EL (cell line): ENCODE measurements around the gene MMD2.

ENCODE experiments used
- DNase-seq: peaks from one replicate; pipeline ENCODE4 v3.0.0-alpha.2; 2016

MMD2 gene

DNA sequence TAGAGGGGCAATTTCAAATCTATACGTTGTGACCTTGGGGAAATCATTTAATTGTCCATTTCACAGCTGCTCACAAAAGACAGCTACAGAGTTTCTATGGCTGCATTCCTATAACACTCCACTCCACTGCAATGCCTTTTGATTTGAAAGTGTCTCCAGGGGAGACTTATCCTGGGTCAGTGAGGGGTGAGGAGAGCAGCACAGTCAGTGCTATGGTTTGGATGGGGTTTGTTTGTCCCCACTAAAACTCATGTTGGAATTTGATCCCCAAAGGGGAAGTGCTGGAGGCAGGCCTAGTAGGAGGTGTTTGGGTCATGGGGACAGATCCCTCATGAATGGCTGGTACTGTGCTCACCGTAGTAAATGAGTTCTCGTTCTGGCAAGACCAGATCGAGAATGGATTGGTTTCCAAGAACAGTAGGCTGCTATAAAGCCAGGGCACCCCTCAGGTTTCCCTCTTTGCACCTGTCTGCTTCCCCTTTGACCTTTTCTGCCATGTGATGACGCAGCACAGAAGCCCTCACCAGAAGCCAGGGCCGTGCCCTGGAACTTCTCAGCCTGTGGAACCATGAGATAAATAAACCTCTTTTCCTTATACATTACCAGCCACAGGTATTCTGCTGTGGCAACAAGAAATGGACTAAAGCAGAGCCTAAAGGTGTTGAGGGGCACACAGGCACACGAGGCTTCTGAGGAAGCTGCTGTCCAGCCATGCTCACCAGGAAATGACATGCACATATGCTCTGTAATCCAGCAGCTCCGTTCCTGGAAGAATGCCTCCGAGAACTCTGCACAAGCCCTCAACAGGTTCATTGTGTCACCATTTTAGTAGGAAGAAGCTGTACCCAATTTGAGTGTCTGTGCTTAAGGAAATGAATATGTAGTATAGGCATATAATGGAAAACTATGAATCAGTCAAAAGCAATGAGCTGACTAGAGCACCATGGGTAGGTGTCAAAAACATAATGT is 92.2 kb downstream of the MMD2 start:
- DNase-seq, result no peak

DNA sequence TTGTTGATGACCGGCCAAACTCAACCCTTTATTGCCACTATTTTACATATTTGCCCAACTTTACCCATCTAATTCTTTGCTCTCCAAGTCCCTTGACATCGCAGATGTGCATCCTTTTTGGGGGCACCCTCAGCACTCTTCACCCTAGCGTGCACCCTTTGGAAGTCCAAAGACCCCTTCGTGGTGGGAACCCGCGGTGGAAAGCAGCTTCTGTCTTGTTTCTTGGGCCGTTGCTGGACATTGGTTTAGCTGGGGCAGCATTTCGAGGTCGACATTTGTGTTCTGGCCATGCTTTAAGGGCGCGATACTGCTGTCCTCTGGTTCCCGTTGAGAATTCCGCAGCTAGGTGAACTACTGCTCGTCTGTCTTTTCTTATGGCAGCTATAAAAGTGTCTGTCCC is 96.8 kb downstream of the MMD2 start:
- DNase-seq, result no peak

GRCh38 chr7:4861673-4862072 is 97.3 kb downstream of the MMD2 start, which contains the start of gene PAPOLB:
PAPOLB (minus strand) TSS chr7:4862030; CDS start chr7:4861810, 220 bp downstream.
- DNase-seq, result no peak

- no peak for DNase-seq
Observed at GRCh38 chr7:4861227-4861626, 97.8 kb downstream of the MMD2 start.

DNA sequence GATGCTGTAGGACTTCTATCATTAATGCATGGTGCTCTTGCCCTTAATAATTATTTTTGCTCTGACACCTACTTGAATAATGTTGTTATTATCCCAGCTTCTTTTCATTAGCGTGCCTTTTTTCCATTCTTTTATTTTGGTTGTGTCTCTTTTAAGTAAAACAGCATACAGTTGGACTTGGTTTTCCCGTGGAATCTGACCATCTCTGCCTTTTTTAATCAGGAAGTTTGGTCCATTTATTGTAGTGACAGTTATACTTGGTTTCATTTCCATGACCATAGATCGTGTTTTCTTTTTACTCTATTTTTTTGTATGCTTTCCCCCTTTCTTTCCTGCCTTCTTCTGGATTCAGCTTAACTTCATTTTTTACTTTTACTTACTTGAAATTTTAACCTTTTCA is 101.8 kb downstream of the MMD2 start:
- no peak for DNase-seq

DNA sequence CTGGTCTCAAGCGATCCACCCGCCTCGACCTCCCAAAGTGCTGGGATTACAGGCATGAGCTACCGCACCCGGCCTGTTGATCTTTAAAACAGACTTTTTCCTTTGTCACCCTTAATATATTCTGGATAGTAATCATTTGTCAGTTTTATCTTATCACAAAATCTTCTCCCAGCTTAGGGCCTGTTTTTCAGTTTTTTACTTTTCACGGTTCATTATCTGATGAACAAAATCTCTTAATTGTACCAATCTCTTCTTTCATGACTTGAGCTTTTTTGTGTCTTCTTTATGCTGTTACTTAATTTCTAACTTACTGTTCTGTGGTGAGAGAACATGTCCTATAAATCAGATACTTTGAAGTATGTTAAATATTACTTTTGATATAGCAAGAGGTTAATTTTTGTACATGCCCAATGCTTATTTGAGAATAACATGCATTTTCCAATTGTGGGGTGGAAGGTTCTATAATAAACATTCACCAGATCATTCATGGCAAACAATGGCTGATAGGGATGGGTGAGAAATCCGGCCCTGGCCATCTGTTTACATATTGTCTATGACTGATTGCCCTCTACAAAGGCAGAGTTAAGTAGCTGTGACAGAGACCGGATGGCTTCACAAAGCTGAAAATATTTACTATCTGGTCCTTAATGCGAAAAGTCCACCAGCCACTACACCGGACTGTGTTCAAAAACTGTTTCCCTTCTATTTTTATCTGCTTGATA is 102.5 kb downstream of the MMD2 start:
- DNase-seq, result no peak
